Gastroesophageal sphincter (tissue), 4 donors: ENCODE measurements around the gene MAP4K1. TPM values are rescaled to one million over a fixed set of nuclear protein-coding genes. Genes with fewer than 3 reads are reported as not detected.

ENCODE experiments used
- ATAC-seq: fragments of 150-250 bp; one replicate; pipeline ENCODE4 v1.9.1; 2016; ENCODE audit warnings: mild to moderate bottlenecking, moderate library complexity
- H3K27ac ChIP-seq, 4 donors: fragments of 200-600 bp; sonication (generic) in 3 of 4; 1 replicate in 3 of 4; 2 replicates in 1 of 4; pipeline ENCODE4 v1.5.1; 2016 to 2019
- H3K27me3 ChIP-seq: fragments of 200-600 bp; sonication (generic); one replicate; pipeline ENCODE4 v1.5.1; 2019
- H3K36me3 ChIP-seq, 2 donors: fragments of 200-600 bp; sonication (generic); one replicate each; pipeline ENCODE4 v1.5.1; 2019; ENCODE audit warnings: control low read depth in 1 of 2
- H3K4me1 ChIP-seq, 3 donors: fragments of 200-600 bp; sonication (generic); 1 replicate in 2 of 3; 2 replicates in 1 of 3; pipeline ENCODE4 v1.5.1; 2016 to 2019; ENCODE audit warnings: control low read depth in 2 of 3
- H3K4me3 ChIP-seq, 2 donors: fragments of 200-600 bp; sonication (generic); one replicate each; pipeline ENCODE4 v1.5.1; 2019; ENCODE audit warnings: mild to moderate bottlenecking in 1 of 2, moderate library complexity in 1 of 2
- H3K9me3 ChIP-seq, 3 donors: fragments of 200-600 bp; sonication (generic); one replicate each; pipeline ENCODE4 v1.5.1; 2017 to 2019; ENCODE audit warnings: control low read depth in 2 of 3
- EP300 ChIP-seq: sonication (generic); formaldehyde crosslinking; IDR thresholded peaks from one replicate; pipeline ENCODE4 v1.6.1; 2017; ENCODE audit warnings: antibody characterized with exemption, mild to moderate bottlenecking
- POLR2A ChIP-seq, 2 donors: fragments of 450-650 bp; IDR thresholded peaks; one replicate each; pipeline ENCODE4 v1.6.1; 2017; ENCODE audit warnings: antibody characterized with exemption in 2 of 2, mild to moderate bottlenecking in 2 of 2, moderate library complexity in 1 of 2
- POLR2AphosphoS5 ChIP-seq: sonication (generic); formaldehyde crosslinking; IDR thresholded peaks from one replicate; pipeline ENCODE4 v1.6.1; 2017; ENCODE audit warnings: antibody characterized with exemption
- WGBS, 2 donors: methylation state at CpG; one replicate each; pipeline ENCODE4 v1.1.5; 2018; ENCODE audit warnings: low coverage in 1 of 2; 5-methylcytosine and 5-hydroxymethylcytosine counted together
- total RNA-seq, 4 donors: library from RNA; depleted of rRNA; stranded (reverse); fragments of >200 nt; gene quantifications; one replicate each; pipeline ENCODE4 v1.1.0, GENCODE V29; 2016
- TF ChIP-seq, protein P1 (sequence below), 4 experiments: fragments of 200-600 bp in 2 of 4; fragments of 450-650 bp in 2 of 4; sonication (generic) in 1 of 4; IDR thresholded peaks; one replicate each; pipeline ENCODE4 v1.5.1; 2017 to 2019; ENCODE audit warnings: antibody characterized with exemption in 4 of 4, mild to moderate bottlenecking in 2 of 4, moderate library complexity in 2 of 4

The MAP4K1 gene
- total RNA-seq, 4 donors from 2014 or later = 0.62 to 16.1 (median 3.1) TPM

DNA sequence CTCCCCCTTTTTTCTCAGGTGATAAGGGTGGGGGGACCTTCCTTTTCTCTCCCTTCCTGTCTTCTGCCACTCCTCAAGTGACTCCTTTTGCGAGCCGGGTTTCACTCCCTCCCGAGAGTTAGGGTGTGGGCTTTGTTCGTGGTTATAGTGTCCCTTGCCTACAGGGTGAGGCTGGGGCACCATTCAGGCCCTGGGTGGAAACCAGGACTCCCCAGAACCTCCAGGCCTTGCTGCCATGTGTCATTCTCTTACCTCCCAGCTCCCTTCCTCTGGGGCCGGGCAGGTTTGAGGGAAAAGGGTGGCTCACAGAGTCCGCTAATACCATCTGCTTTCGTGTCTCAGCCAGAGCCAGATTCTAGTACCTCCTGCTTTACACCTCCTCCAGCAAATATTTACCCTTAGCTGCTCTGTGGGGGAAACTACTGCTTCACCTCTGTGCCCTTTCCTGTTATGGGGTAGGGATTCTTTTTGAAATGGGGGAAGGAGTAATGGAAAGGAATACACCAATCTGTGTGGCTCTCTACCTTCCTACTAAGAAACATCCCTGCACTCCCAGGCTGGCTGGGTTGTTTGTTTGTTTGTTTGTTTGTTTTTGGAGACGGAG lies 32.5 kb upstream of the MAP4K1 start:
- peaks cover 11 to 75% (median 31%) of the 10 kb centered on the region in 3 donors for H3K4me1 ChIP-seq
- no peak for ATAC-seq
- H3K27ac ChIP-seq = peak overlapping the region; percentile 95 to 97 (median 96)
- no peak for TF ChIP-seq POLR2AphosphoS5
- TF ChIP-seq, protein P1, sequence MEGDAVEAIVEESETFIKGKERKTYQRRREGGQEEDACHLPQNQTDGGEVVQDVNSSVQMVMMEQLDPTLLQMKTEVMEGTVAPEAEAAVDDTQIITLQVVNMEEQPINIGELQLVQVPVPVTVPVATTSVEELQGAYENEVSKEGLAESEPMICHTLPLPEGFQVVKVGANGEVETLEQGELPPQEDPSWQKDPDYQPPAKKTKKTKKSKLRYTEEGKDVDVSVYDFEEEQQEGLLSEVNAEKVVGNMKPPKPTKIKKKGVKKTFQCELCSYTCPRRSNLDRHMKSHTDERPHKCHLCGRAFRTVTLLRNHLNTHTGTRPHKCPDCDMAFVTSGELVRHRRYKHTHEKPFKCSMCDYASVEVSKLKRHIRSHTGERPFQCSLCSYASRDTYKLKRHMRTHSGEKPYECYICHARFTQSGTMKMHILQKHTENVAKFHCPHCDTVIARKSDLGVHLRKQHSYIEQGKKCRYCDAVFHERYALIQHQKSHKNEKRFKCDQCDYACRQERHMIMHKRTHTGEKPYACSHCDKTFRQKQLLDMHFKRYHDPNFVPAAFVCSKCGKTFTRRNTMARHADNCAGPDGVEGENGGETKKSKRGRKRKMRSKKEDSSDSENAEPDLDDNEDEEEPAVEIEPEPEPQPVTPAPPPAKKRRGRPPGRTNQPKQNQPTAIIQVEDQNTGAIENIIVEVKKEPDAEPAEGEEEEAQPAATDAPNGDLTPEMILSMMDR (IDR thresholded peaks at IDR 0.05) = no peak
- TF ChIP-seq POLR2A (IDR thresholded peaks at IDR 0.05) = no peak
- peak overlapping the region; percentile 97 to 99 for H3K4me3 ChIP-seq
- H3K36me3 ChIP-seq = no peaks in the 10 kb centered on the region
- 13 to 43% methylated on average over 3 to 5 of the region's 8 CpGs for WGBS, 2 donors
- H3K9me3 ChIP-seq = no peaks in the 10 kb centered on the region
- H3K27me3 ChIP-seq = no peaks in the 10 kb centered on the region

DNA sequence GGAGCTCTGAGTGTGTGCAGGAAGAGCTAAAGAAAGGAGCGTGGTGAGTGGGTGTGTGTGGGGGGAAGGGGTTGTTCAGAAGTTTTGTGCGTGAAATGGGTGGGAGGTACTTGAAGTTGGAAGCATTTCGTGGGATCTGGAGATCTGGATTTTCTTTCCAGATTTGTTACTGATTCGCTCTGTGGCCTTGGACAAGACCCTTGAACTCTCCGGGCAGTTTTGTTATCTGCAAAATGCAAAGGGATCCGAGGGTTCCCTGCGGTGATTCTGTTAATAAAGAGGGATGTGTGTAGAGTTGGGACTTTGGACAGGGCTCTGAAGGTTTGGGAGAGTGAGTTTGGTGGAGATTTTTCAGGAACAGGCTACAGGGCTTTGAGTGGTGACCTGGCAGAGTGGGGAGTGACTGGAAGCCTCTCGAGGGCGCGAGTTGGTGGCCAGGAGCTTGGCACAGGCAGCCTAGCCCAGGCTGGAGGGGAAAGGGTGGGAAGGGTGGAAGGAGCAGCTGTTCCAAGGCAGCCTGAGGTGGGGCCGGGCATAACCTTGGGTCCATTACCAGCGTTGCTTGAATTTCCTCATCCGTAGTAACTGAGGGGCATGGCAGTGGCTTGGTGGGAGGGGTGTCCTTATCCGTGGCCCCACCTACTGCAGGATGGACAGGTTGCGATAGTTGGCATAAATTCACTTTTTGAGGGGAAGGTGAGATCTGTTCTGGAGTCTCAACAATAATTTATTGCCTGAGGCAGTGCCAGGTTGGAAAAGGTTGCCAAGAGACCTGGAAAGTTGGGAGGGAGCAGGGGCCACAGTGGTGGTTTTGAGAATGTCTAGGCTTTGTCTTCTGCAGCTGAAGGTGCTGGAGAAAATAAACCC lies 31.8 kb upstream of the MAP4K1 start:
- H3K27me3 ChIP-seq = no peaks in the 10 kb centered on the region
- peak overlapping the region; percentile 97 to 99 for H3K4me3 ChIP-seq
- no peaks in the 10 kb centered on the region for H3K36me3 ChIP-seq
- 13 to 15% methylated on average over 8 to 14 of the region's 15 CpGs for WGBS, 2 donors
- peaks cover 11 to 67% (median 25%) of the 10 kb centered on the region in 3 donors for H3K4me1 ChIP-seq
- H3K9me3 ChIP-seq = no peaks in the 10 kb centered on the region
- no peak for ATAC-seq
- TF ChIP-seq POLR2AphosphoS5 (peak; percentile 25), EP300 (no peak), POLR2A (IDR thresholded peaks at IDR 0.05) (no peak)
- TF ChIP-seq, protein P1 (IDR thresholded peaks at IDR 0.05) = no peak
- peak overlapping the region; percentile 95 to 97 (median 96) for H3K27ac ChIP-seq

DNA sequence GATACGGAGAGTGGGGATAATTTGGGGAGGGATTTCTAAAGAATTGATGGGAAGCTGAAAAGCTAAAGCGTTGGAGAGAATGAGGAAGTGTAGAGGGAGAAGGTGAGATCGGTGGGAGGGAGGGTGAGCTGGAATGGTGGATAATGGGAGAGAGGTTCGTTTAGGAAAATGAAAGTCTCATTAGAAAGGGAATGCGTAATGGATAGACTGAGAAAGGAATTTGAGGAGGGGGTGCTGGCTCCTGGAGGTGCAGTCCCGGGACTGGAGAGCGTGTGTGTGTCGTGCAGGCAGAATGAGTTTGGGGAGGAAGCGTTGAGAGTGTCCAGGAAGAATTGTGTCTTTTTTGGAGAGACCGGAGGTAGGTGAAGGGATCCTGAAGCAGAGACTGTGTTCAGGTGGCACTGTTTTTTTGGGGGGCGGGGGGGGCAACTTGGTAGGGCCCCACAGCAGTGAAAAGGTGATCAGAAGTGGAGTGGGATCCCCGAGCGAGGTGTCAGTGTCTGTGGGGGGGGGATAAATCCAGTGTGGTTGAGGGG lies 31.1 kb upstream of the MAP4K1 start:
- no peaks in the 10 kb centered on the region for H3K36me3 ChIP-seq
- H3K4me3 ChIP-seq = peak overlapping the region; percentile 97 to 99
- H3K27ac ChIP-seq = peak overlapping the region; percentile 95 to 97 (median 96)
- no peaks in the 10 kb centered on the region for H3K9me3 ChIP-seq
- 0 to 1% methylated on average over 10 to 13 of the region's 13 CpGs for WGBS, 2 donors
- no peaks in the 10 kb centered on the region for H3K27me3 ChIP-seq
- no peak for ATAC-seq
- H3K4me1 ChIP-seq = peaks cover 7 to 60% (median 18%) of the 10 kb centered on the region in 3 donors
- TF ChIP-seq, protein P1 (IDR thresholded peaks at IDR 0.05) = no peak
- TF ChIP-seq POLR2AphosphoS5 (no peak), EP300 (no peak), POLR2A (IDR thresholded peaks at IDR 0.05) (no peak)

DNA sequence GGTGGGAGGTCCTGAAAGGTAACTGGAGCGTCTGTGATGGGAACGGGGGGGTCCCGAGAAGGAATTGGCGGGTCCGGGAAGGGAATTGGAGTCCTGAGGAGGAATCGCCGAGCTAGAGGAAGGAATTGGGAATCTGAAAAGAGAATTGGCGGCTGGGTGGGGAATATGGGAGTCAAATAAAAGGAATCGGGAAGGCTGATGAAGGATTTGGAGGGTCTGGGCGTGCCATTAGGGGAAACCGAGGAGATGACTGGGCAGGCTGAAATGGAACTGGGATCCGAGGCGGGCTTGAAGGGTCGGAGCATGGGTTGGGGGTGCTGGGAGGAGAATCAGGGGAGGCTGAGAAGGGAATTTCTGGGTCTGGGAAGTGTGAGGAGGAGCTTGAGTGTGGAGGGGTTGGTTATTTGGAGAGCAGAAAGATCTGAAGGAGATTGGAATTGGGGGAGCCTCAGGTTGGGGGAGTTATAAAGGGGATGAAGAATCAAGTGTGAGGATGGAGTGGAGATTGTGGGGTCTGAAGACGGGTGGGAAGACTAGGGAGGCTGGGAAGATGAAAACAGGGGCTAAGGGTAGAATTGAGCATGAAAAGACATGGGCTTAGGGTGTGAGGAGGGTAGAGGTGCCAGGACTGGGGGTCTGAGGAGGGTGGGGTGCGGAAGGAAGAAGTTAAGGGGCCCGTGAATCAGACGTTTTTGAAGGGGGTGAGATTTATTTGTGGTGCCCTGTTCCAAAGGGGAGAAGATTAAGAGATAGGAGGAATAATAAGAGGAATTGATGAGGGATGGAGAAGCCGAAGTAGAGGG lies 30.4 kb upstream of the MAP4K1 start:
- WGBS, 2 donors = 0 to 1% methylated on average over 19 of the region's 19 CpGs
- no peaks in the 10 kb centered on the region for H3K36me3 ChIP-seq
- H3K4me1 ChIP-seq = peaks cover 5 to 53% (median 17%) of the 10 kb centered on the region in 3 donors
- H3K4me3 ChIP-seq = peak overlapping the region; percentile 97 to 99
- TF ChIP-seq, protein P1 (IDR thresholded peaks at IDR 0.05) = no peak
- TF ChIP-seq POLR2AphosphoS5 (no peak), EP300 (no peak), POLR2A (IDR thresholded peaks at IDR 0.05) (no peak)
- H3K27me3 ChIP-seq = no peaks in the 10 kb centered on the region
- no peaks in the 10 kb centered on the region for H3K9me3 ChIP-seq
- no peak for ATAC-seq
- H3K27ac ChIP-seq = peak overlapping the region; percentile 95 to 97 (median 96)
